ENCODE results near the gene IFT74.

IFT74 gene

DNA sequence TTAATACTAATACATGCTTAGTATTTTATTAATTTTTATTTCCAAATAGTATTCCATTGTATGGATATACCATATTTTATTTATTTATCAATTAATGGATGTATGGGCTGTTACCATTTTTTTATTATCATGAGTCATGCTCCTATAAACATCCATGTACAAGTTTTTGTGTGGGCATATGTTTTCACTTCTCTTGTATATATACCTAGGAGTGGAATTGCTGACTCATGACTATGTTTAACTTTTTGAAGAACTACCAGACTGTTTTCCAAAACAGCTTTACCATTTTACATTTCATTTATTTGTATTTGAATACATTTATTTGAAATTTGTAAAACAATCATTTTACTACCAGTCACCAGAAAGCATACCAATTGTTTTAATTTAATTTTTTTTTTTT, 63.4 kb downstream of the IFT74 start:
- Mint-ChIP-seq H3K9me3 (peaks cover 3% of the 10 kb centered on the region), H3K36me3 (ENCODE audit: low read depth) (peaks cover 22% of the 10 kb centered on the region)

DNA sequence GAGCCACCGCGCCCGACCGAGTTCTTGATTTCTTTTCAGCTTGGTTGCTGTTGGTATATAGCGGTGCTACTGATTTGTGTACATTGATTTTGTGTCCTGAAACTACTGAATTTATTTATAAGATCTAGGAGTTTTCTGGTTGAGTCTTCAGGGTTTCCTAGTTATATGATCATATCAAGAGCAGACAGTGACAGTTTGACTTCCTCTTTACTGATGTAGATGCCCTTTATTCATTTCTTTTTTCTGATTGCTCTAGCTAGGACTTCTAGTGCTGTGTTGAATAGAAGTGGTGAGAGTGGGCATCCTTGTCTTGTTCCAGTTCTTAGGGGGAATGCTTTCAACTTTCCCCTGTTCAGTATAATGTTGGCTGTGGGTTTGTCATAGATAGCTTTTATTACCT, 66.7 kb downstream of the IFT74 start:
- DNase-seq (ENCODE audit: low spot score) = no peak
- Mint-ChIP-seq H3K27me3 (ENCODE audit: low read depth) (no peaks in the 10 kb centered on the region), H3K4me3 (no peak overlapping the region), H3K27ac (no peak overlapping the region), H3K9me3 (peaks cover 5% of the 10 kb centered on the region), H3K36me3 (ENCODE audit: low read depth) (peaks cover 26% of the 10 kb centered on the region), H3K4me1 (ENCODE audit: low read depth) (peaks cover 6% of the 10 kb centered on the region)

More for the DNA sequence above, 63.4 kb downstream of the IFT74 start:
- Mint-ChIP-seq H3K4me1 (ENCODE audit: low read depth) (peaks cover 6% of the 10 kb centered on the region), H3K4me3 (no peak overlapping the region), H3K27me3 (ENCODE audit: low read depth) (no peaks in the 10 kb centered on the region), H3K27ac (no peak overlapping the region)
- DNase-seq (ENCODE audit: low spot score) = no peak

GRCh38 chr9:27029186-27029585, 73.0 kb downstream of the IFT74 start:
- H3K36me3 Mint-ChIP-seq (ENCODE audit: low read depth) = peaks cover 8% of the 10 kb centered on the region
- H3K27ac Mint-ChIP-seq = no peak overlapping the region

GRCh38 chr9:27033815-27034403, 77.7 kb downstream of the IFT74 start:
- H3K9me3 Mint-ChIP-seq = no peaks in the 10 kb centered on the region
- DNase-seq (ENCODE audit: low spot score) = no peak
- no peak overlapping the region for H3K27ac Mint-ChIP-seq
- H3K27me3 Mint-ChIP-seq (ENCODE audit: low read depth) = no peaks in the 10 kb centered on the region
- H3K36me3 Mint-ChIP-seq (ENCODE audit: low read depth) = no peaks in the 10 kb centered on the region
- H3K4me3 Mint-ChIP-seq = no peak overlapping the region
- H3K4me1 Mint-ChIP-seq (ENCODE audit: low read depth) = no peaks in the 10 kb centered on the region

More at GRCh38 chr9:27029186-27029585, 73.0 kb downstream of the IFT74 start:
- H3K4me3 Mint-ChIP-seq = no peak overlapping the region
- DNase-seq (ENCODE audit: low spot score) = no peak
- peaks cover 5% of the 10 kb centered on the region for H3K9me3 Mint-ChIP-seq
- no peaks in the 10 kb centered on the region for H3K4me1 Mint-ChIP-seq (ENCODE audit: low read depth)
- no peaks in the 10 kb centered on the region for H3K27me3 Mint-ChIP-seq (ENCODE audit: low read depth)

GRCh38 chr9:27037499-27037898, 81.3 kb downstream of the IFT74 start:
- Mint-ChIP-seq H3K4me3 (no peak overlapping the region), H3K27ac (no peak overlapping the region), H3K9me3 (no peaks in the 10 kb centered on the region), H3K27me3 (ENCODE audit: low read depth) (no peaks in the 10 kb centered on the region), H3K36me3 (ENCODE audit: low read depth) (no peaks in the 10 kb centered on the region), H3K4me1 (ENCODE audit: low read depth) (no peaks in the 10 kb centered on the region)
- DNase-seq (ENCODE audit: low spot score) = no peak

DNA sequence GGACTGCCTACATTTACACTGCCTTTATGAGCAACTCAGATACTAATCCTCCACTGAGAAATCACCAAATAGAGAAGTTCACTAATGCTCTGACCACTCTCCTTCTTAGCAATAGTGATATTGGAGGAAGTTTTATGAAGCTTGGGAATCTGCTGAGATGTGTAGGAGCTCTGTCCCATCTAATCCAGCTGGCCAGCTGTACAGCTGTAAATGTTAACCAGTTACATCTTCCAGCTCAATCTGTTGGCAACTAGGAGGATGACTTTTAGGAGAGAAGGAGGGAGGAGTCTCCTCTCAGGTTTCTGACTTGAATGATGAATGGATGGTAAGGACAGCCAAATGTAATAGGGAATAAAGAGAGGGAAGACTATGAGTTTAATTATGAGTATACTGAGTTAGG, 85.5 kb downstream of the IFT74 start:
- Mint-ChIP-seq H3K27me3 (ENCODE audit: low read depth) (no peaks in the 10 kb centered on the region), H3K36me3 (ENCODE audit: low read depth) (no peaks in the 10 kb centered on the region)

DNA sequence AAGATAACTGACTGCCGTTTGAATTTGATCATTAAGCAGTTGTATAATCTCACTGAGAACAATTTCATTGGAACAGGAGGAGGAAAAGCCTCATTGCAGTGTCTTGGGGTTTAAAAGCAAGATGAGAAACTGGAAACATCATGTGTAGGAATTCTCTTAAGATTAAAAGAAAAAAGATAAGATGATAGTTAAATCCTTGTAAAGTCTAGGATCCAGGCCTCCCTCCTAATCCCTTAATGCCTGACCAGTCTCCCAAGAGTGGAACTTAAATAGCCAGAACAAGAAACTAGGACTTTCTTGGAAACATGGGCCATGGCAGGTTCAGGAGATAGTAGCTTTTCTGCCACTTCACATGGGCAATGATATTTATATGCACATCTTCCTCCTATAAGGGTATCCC, 86.3 kb downstream of the IFT74 start:
- Mint-ChIP-seq H3K36me3 (ENCODE audit: low read depth) (no peaks in the 10 kb centered on the region), H3K27me3 (ENCODE audit: low read depth) (no peaks in the 10 kb centered on the region), H3K4me3 (no peak overlapping the region), H3K9me3 (no peaks in the 10 kb centered on the region), H3K27ac (no peak overlapping the region), H3K4me1 (ENCODE audit: low read depth) (no peaks in the 10 kb centered on the region)
- no peak for DNase-seq (ENCODE audit: low spot score)

More for the DNA sequence above, 85.5 kb downstream of the IFT74 start:
- H3K9me3 Mint-ChIP-seq = no peaks in the 10 kb centered on the region
- H3K27ac Mint-ChIP-seq = no peak overlapping the region
- H3K4me3 Mint-ChIP-seq = no peak overlapping the region
- no peak for DNase-seq (ENCODE audit: low spot score)
- no peaks in the 10 kb centered on the region for H3K4me1 Mint-ChIP-seq (ENCODE audit: low read depth)

DNA sequence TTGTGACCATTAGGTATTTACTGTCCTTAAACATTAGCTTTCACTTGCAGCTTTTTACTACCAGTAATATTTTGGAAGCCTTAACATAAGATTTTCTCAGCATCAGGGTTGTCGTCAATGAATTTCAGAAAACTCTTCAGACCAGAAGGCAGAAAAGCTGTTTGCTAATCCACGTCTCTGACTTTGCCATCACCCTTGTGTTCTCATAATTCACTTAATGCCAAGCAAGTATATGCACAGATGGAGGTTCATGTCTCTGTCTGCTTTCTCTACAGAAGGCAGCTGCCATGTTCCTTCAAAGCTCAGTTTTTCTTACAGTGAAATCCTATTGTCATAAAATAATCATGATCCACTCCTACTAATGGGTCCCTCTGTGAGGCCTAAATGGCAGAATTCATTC, 87.0 kb downstream of the IFT74 start:
- Mint-ChIP-seq H3K36me3 (ENCODE audit: low read depth) (no peaks in the 10 kb centered on the region), H3K27ac (no peak overlapping the region), H3K4me1 (ENCODE audit: low read depth) (no peaks in the 10 kb centered on the region), H3K27me3 (ENCODE audit: low read depth) (no peaks in the 10 kb centered on the region), H3K4me3 (no peak overlapping the region), H3K9me3 (no peaks in the 10 kb centered on the region)
- DNase-seq (ENCODE audit: low spot score) = no peak

DNA sequence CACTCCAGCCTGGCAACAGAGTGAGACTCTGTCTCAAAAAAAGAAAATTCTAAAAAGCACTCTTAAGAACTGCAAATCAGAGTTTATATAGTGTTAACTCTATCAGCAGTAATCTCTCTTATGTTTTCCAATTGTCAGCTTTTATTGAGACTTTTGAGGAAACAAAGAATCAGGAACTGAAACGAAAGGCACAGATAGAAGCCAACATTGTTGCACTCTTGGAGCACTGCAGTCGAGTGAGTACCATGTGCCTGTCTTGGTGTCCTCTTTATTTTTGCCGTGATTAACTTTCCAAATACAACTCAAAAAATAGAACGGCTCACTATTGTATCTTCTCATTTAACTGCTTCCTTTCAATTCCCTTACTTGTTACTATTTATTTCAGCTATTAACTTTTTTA, 90.9 kb downstream of the IFT74 start:
- Mint-ChIP-seq H3K4me3 (no peak overlapping the region), H3K27me3 (ENCODE audit: low read depth) (no peaks in the 10 kb centered on the region), H3K4me1 (ENCODE audit: low read depth) (no peaks in the 10 kb centered on the region), H3K9me3 (no peaks in the 10 kb centered on the region), H3K36me3 (ENCODE audit: low read depth) (no peaks in the 10 kb centered on the region), H3K27ac (no peak overlapping the region)
- DNase-seq (ENCODE audit: low spot score) = no peak

DNA sequence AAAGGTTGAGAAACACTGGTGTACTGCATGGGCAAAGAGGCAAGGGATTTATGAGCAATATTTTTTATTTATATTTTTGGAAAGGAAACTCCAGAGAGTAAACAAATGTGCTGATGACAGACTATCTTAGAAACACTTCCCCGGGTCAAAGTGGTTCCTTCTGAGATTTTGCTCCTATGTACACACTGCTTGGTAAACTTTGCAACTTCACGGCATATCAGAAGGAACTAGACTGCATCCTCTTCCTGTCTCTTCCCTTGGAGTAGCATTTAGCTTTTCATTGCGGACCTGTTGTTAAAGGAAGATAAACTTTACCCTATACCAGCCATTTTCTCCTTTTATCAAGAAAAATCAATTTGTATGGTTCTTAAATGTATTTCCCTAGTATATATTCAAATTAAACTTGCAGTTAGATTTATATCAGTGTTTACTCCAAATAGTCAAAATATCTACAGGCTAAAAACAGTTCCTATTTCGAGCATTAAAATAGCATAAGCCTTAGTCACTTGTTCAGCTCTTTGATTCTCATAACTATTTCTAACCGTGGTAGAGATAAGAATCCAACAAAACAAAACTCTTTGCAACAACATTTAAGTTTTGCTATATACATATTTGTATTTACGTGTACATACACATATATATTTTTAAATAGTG, 97.3 kb downstream of the IFT74 start:
- DNase-seq (ENCODE audit: low spot score) = no peak
- Mint-ChIP-seq H3K4me1 (ENCODE audit: low read depth) (no peaks in the 10 kb centered on the region), H3K9me3 (no peaks in the 10 kb centered on the region), H3K36me3 (ENCODE audit: low read depth) (no peaks in the 10 kb centered on the region), H3K27me3 (ENCODE audit: low read depth) (no peaks in the 10 kb centered on the region), H3K27ac (no peak overlapping the region), H3K4me3 (no peak overlapping the region)

GRCh38 chr9:27054125-27054524, 97.9 kb downstream of the IFT74 start:
- Mint-ChIP-seq H3K4me3 (no peak overlapping the region), H3K9me3 (no peaks in the 10 kb centered on the region), H3K27me3 (ENCODE audit: low read depth) (no peaks in the 10 kb centered on the region), H3K36me3 (ENCODE audit: low read depth) (no peaks in the 10 kb centered on the region), H3K4me1 (ENCODE audit: low read depth) (no peaks in the 10 kb centered on the region), H3K27ac (no peak overlapping the region)
- DNase-seq (ENCODE audit: low spot score) = no peak

DNA sequence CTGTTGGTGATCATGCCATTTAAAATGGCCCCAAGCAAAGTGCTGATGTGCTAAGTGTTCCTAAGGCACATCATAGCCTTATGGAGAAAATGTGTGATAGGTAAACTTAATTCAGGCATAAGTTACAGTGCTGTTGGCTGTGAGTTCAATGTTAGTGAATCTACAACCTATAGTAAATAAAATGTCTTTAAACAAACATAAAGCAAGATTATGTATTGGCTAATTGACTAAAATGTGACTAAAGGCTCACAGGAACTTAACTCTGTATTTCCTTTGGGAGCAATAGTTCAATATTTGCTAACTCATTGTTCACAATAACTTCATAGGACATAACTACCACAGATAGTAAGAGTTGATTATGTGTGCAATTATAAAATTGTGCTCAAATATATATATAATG, 98.6 kb downstream of the IFT74 start:
- H3K4me1 Mint-ChIP-seq (ENCODE audit: low read depth) = no peaks in the 10 kb centered on the region
- no peaks in the 10 kb centered on the region for H3K36me3 Mint-ChIP-seq (ENCODE audit: low read depth)
- no peaks in the 10 kb centered on the region for H3K27me3 Mint-ChIP-seq (ENCODE audit: low read depth)
- no peak for DNase-seq (ENCODE audit: low spot score)
- H3K4me3 Mint-ChIP-seq = no peak overlapping the region
- no peaks in the 10 kb centered on the region for H3K9me3 Mint-ChIP-seq
- H3K27ac Mint-ChIP-seq = no peak overlapping the region

GRCh38 chr9:27059412-27059811, 103.2 kb downstream of the IFT74 start:
- Mint-ChIP-seq H3K36me3 (ENCODE audit: low read depth) (no peaks in the 10 kb centered on the region), H3K4me1 (ENCODE audit: low read depth) (no peaks in the 10 kb centered on the region), H3K27me3 (ENCODE audit: low read depth) (no peaks in the 10 kb centered on the region), H3K4me3 (no peak overlapping the region), H3K9me3 (no peaks in the 10 kb centered on the region), H3K27ac (no peak overlapping the region)
- no peak for DNase-seq (ENCODE audit: low spot score)

- no peaks in the 10 kb centered on the region for H3K9me3 Mint-ChIP-seq
- H3K36me3 Mint-ChIP-seq (ENCODE audit: low read depth) = no peaks in the 10 kb centered on the region
- H3K4me3 Mint-ChIP-seq = no peak overlapping the region
- no peaks in the 10 kb centered on the region for H3K4me1 Mint-ChIP-seq (ENCODE audit: low read depth)
- H3K27me3 Mint-ChIP-seq (ENCODE audit: low read depth) = no peaks in the 10 kb centered on the region
- H3K27ac Mint-ChIP-seq = no peak overlapping the region
- no peak for DNase-seq (ENCODE audit: low spot score)
Measured at GRCh38 chr9:27059907-27060306, 103.7 kb downstream of the IFT74 start.

DNA sequence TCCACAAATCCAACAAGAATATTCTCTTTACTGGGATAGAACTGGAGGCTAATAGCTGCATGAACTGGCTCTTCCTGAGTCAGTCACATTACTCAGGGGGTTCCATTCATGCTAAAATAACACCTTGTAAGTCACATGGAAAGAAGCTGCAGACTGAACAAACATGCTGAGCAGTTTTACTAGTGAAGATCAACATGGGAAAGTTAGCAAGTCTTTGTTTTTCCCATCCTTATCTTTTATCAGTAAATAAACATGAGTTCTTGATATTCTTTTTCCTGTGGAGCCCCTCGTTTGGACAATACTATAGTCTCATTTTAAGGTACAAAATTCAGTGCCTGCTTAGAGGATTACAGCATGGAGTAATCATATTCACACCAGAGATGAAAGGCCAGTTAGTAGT, 109.1 kb downstream of the IFT74 start:
- no peak overlapping the region for H3K27ac Mint-ChIP-seq
- H3K4me1 Mint-ChIP-seq (ENCODE audit: low read depth) = no peaks in the 10 kb centered on the region
- no peaks in the 10 kb centered on the region for H3K27me3 Mint-ChIP-seq (ENCODE audit: low read depth)
- H3K36me3 Mint-ChIP-seq (ENCODE audit: low read depth) = no peaks in the 10 kb centered on the region
- H3K9me3 Mint-ChIP-seq = no peaks in the 10 kb centered on the region
- DNase-seq (ENCODE audit: low spot score) = no peak
- no peak overlapping the region for H3K4me3 Mint-ChIP-seq

Measured in T-helper 2 cell treated with Interferon-gamma antibody and Interleukin-4, amounts not matched to agents 5 μg/mL and 100 μg/mL, for 36 hours (primary cell).